Measurements from ENCODE around the gene RERE.
A peak's percentile ranks its signal among the peaks of the same experiment; 100 is the strongest.

RERE gene

DNA sequence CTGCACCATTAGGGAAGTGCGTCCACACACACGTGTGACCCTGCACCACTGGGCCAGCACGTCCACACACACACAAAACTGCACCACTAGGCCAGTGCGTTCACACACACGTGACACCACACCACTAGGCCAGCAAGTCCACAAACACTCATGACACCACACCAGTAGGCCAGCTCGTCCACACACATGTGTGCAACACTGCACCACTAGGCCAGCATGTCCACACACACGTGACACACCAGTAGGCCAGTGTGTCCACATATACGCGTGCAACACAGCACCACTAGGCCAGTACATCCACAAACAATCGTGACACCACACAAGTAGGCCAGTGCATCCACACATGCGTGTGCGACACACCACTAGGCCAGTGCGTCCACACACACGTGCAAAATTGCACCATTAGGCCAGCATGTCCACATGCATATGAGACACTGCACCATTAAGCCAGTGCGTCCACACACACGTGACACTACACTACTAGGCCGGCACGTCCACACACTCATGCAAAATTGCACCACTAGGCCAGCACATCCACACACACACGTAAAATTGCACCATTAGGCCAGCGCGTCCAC, 264.5 kb downstream of the RERE start:
- no peak for DNase-seq (ENCODE audit: low read depth in 2 of 3, low spot score in 2 of 3)

GRCh38 chr1:8551613-8552489, 265.6 kb downstream of the RERE start:
- DNase-seq (ENCODE audit: low read depth in 2 of 3, low spot score in 2 of 3), result no peak

DNA sequence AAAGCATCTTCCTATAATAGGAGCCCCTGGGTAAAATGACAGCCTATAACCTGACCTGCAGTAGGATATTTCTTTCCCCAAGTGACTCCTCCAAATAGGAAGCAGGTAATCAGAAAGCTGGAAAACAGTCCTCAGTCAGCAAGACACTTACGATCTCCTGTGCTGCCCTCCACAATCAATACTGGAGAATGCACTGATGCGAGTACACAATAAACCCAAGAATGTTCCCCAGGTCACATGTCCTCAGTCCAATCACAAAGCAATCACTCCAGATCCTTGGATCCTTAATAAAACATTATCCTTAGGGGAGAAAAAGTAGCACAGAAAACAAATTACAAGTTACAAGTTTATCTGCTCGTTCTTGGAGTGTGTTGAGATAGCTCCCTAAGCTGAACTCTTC, 266.4 kb downstream of the RERE start:
- DNase-seq (ENCODE audit: low read depth in 2 of 3, low spot score in 2 of 3), result no peak

DNA sequence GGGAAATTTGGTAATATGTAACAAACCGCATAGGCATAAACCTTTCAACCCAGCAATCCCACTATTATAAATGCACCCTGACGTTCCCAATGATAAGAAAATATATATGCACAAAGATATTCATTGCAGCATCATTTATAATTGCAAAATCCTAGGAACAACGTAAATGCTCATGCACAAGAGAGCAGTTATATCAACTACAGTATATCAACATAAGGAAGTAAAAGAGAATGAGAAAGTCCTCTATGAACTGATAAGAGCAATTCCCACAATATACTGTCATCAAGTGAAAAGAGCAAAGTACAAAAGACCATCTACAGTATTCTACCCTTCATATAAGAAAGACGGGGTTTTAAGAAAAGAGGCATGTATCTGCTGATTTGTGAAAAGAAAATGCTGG, 269.6 kb downstream of the RERE start:
- no peak for DNase-seq (ENCODE audit: low read depth in 2 of 3, low spot score in 2 of 3)

DNA sequence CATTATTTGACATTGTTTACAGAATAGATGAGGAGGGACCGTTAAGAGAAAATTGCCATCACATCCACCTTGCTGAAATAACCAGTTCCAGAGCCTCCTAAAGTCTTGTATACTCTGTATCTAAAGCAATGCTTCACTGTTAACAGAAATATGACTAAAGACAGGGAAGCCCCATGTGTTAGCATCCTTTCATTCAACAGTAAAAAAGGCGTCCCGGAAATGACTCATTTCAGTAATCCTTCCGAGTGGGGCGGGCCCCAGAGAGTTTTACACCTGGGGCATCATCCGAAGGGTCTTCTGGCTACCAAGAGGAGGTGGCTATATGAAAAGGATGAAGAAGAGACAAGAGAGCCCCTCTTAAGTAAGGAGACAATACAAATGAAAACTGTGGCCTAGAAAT, 272.4 kb downstream of the RERE start:
- no peak for DNase-seq (ENCODE audit: low read depth in 2 of 3, low spot score in 2 of 3)

DNA sequence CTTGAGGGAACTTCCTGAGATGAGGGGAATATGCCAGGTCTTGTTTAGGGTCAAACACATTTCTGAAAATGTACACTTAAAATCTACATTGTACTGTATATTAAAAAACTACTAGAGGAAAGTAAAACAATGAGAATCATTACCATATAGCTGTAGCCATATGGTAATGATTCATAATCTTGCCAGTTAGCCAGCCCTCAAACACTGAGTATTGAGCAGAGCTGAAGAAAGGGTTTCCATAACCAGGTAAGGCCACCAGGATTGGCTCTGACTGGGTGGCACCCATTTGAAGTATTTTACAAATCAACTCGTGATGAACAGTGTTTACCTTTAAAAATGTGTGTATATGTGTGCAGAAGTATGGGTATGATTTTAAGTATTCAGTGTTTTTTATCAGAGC, 272.8 kb downstream of the RERE start:
- no peak for DNase-seq (ENCODE audit: low read depth in 2 of 3, low spot score in 2 of 3)

DNA sequence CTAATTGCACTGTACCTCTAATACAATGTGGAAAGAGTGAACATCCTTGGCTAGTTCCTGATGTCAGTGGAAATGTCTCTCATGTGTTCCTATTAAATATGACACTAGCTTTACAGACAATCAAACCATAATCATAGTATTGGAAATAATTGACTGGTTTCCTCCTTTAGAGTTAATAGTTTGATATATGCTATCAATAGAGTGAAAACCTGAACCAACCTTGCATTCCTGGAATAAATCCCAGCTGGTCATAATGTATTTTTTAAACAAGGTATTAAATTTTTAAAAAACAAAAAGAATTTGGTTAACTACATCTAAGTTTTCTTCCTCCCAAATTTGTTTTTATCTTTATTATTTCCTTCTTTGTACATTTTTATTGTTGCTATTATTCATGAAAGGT, 273.5 kb downstream of the RERE start:
- DNase-seq (ENCODE audit: low read depth in 2 of 3, low spot score in 2 of 3), result no peak

GRCh38 chr1:8541961-8542521, 275.4 kb downstream of the RERE start:
- no peak for DNase-seq (ENCODE audit: low read depth in 2 of 3, low spot score in 2 of 3)

DNA sequence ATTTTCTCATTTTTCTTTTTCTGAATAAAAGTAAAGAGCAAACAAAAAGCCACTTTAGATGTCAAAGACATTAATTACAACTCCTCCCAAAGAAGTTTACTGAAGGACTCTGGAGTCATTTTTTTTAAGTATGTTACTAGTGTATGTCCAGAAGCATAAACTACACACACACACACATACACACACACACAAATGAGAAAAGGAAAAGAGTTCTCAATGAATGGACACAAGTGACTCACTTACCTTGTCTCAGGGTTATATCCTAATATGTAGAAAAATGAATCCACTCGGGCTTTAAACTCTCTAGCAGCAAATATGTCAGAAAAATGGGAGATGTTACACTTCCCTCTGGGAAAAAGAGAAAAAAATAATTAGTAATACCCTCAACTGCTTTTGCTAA, 276.5 kb downstream of the RERE start:
- DNase-seq (ENCODE audit: low read depth in 2 of 3, low spot score in 2 of 3), result no peak

GRCh38 chr1:8540261-8540941, 277.0 kb downstream of the RERE start:
- DNase-seq (ENCODE audit: low read depth in 2 of 3, low spot score in 2 of 3), result no peak

GRCh38 chr1:8539683-8540082, 277.8 kb downstream of the RERE start:
- DNase-seq (ENCODE audit: low read depth in 2 of 3, low spot score in 2 of 3), result no peak

- no peak for DNase-seq (ENCODE audit: low read depth in 2 of 3, low spot score in 2 of 3)
Measured at GRCh38 chr1:8538502-8538901, 278.9 kb downstream of the RERE start.

- DNase-seq (ENCODE audit: low read depth in 2 of 3, low spot score in 2 of 3), result no peak
Measured at GRCh38 chr1:8537991-8538390, 279.4 kb downstream of the RERE start.

DNA sequence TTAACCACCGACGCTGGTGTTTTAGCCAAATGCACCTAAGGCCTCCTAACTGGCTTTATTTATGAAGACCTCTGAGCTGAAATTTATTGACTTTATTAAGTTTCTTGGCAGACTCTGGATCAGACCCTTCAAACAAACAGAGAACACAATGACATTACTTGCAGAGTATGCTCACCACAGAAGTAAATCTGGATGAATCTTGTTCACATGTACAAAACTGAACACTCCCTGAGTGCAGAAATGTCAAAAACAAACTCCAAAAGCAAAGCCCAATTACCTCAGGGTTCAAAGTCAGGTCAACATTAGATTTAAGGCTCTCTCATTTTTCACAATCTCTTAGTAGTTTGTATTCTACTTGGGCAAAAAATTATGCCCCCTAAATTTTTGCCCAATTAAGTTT, 280.9 kb downstream of the RERE start:
- no peak for DNase-seq (ENCODE audit: low read depth in 2 of 3, low spot score in 2 of 3)

DNA sequence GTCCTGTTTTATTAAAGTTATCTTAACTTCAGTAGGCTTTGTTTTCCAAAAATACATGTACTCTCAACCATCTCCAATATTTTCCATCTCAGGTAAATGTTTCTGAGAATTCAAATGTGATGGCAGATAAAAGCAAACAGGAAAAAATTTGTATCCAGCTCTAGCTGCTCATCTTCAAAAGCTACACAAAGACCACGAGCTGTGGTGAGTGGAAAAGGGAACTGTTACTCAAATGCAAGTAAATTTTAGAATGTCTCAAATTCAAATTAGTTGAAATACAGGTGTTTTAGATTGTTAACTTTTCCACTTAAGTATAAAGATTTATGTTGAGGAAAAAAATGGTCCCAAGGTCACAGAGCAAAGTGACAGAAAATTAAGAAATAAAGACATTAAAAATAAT, 283.5 kb downstream of the RERE start:
- no peak for DNase-seq (ENCODE audit: low read depth in 2 of 3, low spot score in 2 of 3)

DNA sequence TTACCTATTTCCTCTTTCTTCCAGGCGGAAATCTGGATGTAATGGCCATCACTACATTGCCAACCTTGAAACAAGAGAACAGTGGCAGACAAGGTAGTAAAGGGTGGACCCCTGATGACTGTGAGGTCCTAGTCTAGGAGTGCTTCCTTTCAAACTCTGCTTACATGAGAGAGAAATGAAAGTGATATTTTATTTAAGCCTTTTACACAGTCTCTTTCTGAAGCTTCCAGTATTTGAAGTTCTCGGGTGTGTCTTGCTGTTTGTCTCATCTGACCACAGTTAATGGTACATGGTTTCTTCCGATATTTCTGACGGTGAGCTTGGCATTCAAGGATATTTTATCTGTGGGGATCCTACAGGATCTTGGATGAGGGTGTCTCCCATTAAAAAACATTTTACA, 284.3 kb downstream of the RERE start:
- DNase-seq (ENCODE audit: low read depth in 2 of 3, low spot score in 2 of 3), result no peak

- DNase-seq (ENCODE audit: low read depth in 2 of 3, low spot score in 2 of 3), result no peak
Measured at GRCh38 chr1:8529901-8530300, 287.5 kb downstream of the RERE start.

- no peak for DNase-seq (ENCODE audit: low read depth in 2 of 3, low spot score in 2 of 3)
Measured at GRCh38 chr1:8527941-8528340, 289.5 kb downstream of the RERE start.

- peak in 1 of 3 experiments; percentile 38 for DNase-seq (ENCODE audit: low read depth in 2 of 3, low spot score in 2 of 3)
Measured at GRCh38 chr1:8525558-8526275, 291.7 kb downstream of the RERE start.

DNA sequence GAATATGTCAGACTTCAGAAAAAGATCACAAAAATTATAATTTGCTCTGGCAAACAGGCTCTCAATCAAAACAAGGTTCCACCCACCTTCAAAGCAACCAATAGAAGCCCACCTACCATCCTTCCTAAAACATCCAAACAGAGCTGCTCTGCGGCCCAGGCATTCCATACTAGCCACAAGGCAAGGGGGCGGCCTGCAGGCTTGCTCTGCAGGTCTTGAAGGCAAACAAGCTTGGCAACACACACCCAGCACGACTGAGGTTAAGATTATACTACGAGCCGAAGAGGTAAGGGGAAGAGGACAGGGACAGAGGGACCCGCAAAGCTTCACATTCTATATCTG, 292.3 kb downstream of the RERE start:
- no peak for DNase-seq (ENCODE audit: low read depth in 2 of 3, low spot score in 2 of 3)

GRCh38 chr1:8524627-8525157, 292.7 kb downstream of the RERE start:
- no peak for DNase-seq (ENCODE audit: low read depth in 2 of 3, low spot score in 2 of 3)

Data from activated CD8-positive, alpha-beta memory T cell treated with anti-CD3 and anti-CD28 coated beads for 48 hours (primary cell).